ENCODE data around the gene TEX52. TPM values are rescaled to one million over a fixed set of nuclear protein-coding genes. Genes with fewer than 3 reads are reported as not detected.

The TEX52 gene
- total RNA-seq, 2 donors from 2014 or later = not detected

DNA sequence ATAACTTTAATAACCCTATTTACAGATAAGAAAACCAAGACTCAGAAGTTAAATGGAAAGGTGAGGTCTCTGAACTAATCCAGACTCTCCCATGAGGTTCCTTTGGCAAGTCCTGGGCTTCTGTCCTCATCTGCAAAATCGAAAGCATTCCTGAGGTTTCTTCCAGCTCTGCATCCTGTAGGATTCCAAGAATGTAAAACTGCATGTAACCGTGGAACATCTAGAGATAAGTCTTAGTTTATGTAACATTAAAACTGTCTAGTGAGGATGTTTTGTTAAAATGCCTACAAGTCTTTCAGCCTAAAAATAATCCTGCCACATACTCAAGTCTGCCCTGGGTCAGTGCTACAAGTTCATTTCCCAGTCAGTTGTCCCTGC lies 51.7 kb downstream of the TEX52 start:
- no peak for DNase-seq (ENCODE audit: low spot score)
- intact Hi-C loops (cut with DNase I) = no loop called here

- peak; percentile 85 for DNase-seq (ENCODE audit: low spot score)
Observed at GRCh38 chr12:2804393-2805142, 52.3 kb downstream of the TEX52 start.

GRCh38 chr12:2803635-2804392 lies 53.0 kb downstream of the TEX52 start:
- DNase-seq (ENCODE audit: low spot score) = no peak
- intact Hi-C loops (cut with DNase I) = no loop called here

More at GRCh38 chr12:2804393-2805142, 52.3 kb downstream of the TEX52 start:
- intact Hi-C loops (cut with DNase I) = no loop called here

DNA sequence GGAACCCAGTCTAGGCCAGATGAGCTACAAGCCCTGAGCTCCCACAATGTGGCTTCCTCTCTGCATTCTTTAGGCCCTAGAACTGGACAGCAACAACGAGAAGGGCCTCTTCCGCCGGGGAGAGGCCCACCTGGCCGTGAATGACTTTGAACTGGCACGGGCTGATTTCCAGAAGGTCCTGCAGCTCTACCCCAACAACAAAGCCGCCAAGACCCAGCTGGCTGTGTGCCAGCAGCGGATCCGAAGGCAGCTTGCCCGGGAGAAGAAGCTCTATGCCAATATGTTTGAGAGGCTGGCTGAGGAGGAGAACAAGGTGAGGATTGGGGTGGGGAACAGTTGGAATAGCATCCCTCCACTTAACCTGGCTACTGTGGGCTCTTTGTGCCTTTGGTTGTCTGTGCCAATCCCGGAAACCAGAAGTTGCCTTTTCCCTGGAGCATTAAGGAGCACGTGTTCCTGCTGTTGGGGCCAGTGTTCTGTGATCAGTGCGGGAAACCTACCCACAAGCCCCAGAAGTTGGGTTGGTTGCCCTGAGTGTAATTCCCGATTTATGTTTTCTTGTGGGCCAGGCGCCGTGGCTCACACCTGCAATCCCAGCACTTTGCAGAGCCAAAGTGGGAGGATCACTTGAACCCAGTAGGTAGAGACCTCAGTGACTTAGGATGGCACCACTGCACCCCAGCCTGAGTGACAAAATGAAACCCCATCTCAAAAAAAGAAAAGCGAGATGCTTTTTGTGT lies 55.6 kb downstream of the TEX52 start:
- DNase-seq (ENCODE audit: low spot score) = no peak
- intact Hi-C loops (cut with DNase I) = no loop called here

GRCh38 chr12:2800046-2800570 lies 56.7 kb downstream of the TEX52 start:
- DNase-seq (ENCODE audit: low spot score) = no peak
- intact Hi-C loops (cut with DNase I) = no loop called here

Other genes starting within 250 kb of the TEX52 start
- gene FKBP4, start 62.1 kb downstream of the TEX52 start, total RNA-seq = 10 to 100 TPM; 35.7 to 43.1 TPM
- gene ITFG2, start 44.4 kb downstream of the TEX52 start, total RNA-seq = 10 to 100 TPM; 16.7 to 28.3 TPM
- 1 to 10 TPM; 3.6 to 3.7 TPM for gene NRIP2, start 22.0 kb downstream of the TEX52 start, total RNA-seq
- gene FOXM1, start 20.1 kb upstream of the TEX52 start, total RNA-seq = under 1 TPM; 0.24 to 0.79 TPM
- 1 to 10 TPM; 8.4 to 8.8 TPM for gene RHNO1, start 20.2 kb upstream of the TEX52 start, total RNA-seq
- 10 to 100 TPM; 19.5 to 23.6 TPM for gene TULP3, start 33.9 kb upstream of the TEX52 start, total RNA-seq
- 10 to 100 TPM; 14.1 to 35.3 TPM for gene TEAD4, start 102.4 kb upstream of the TEX52 start, total RNA-seq
- 10 to 100 TPM; 34.2 to 38.5 TPM for gene TSPAN9, start 220.3 kb upstream of the TEX52 start, total RNA-seq

All from posterior vena cava (tissue), 2 donors.